Suppressor macrophage treated with lipopolysaccharide for 1 hour (primary cell): ENCODE data around the gene IQCH.

Experiments
- DNase-seq, 3 donors: peaks; one replicate each; pipeline ENCODE4 v3.0.0-alpha.2; 2020 to 2022

Gene IQCH

GRCh38 chr15:67543348-67543718 lies 288.7 kb downstream of the IQCH start:
- peak in 1 of 3 donors; percentile 8 for DNase-seq

- DNase-seq, result no peak
These were observed 289.9 kb downstream of the IQCH start for GRCh38 chr15:67544475-67544874.

- DNase-seq, result no peak
These were observed 291.3 kb downstream of the IQCH start for GRCh38 chr15:67545864-67546263.

DNA sequence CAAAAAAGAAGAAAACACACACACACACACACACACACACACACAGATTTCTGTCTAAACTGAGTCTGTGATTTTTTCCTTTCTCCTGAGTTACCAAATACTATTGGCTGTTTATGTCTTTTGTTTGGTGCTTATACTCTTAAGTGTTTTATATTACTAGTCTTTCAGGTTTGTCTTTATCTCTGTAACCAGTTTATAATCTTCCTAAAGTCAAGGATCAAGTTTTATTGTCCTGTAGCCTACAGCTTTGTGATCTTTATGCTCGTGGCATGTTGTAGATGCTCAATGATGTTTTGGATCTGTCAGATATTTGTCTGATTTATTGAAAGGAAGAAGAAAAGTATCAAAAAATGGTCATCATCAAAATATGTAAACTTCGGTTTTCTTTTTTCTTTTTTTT lies 292.5 kb downstream of the IQCH start:
- no peak for DNase-seq

DNA sequence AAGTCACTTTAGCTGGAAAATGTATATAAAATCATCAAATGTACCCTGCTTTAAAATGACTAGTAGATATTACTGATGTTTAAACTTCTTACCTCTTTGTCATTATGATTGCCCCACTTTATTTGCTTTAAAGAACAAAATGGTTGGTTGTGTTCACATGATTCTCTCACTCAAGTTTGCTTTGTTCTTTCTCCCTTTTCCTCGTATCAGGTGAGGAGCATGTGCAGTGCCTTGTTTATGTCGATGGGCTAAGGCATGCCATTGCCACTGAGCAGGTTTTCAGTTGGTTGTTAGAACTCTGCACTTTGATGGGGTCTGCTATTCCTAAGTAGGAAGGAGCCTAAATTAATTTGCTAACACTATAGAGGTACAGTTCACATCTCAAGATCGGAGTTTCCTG lies 293.2 kb downstream of the IQCH start:
- no peak for DNase-seq

GRCh38 chr15:67548236-67548852 lies 293.8 kb downstream of the IQCH start:
- DNase-seq, result no peak

GRCh38 chr15:67548862-67549651 lies 294.5 kb downstream of the IQCH start:
- DNase-seq, result peak in 1 of 3 donors; percentile 28

- DNase-seq, result no peak
These were observed 295.1 kb downstream of the IQCH start for GRCh38 chr15:67549736-67550135.

- peak; percentile 48 to 67 (median 49) for DNase-seq
These were observed 295.9 kb downstream of the IQCH start for GRCh38 chr15:67550522-67550921.

GRCh38 chr15:67551207-67551743 lies 296.7 kb downstream of the IQCH start:
- no peak for DNase-seq
